ENCODE results near the gene KCNK4.

KCNK4 gene

GRCh38 chr11:64331569-64332371, 40.7 kb downstream of the KCNK4 start:
- no peak for DNase-seq

GRCh38 chr11:64333556-64333955, 42.5 kb downstream of the KCNK4 start:
- DNase-seq = no peak

GRCh38 chr11:64334764-64335735, 43.9 kb downstream of the KCNK4 start:
- DNase-seq = peak; percentile 17

- no peak for DNase-seq
These were observed 46.6 kb downstream of the KCNK4 start for GRCh38 chr11:64337538-64338249.

- DNase-seq = no peak
These were observed 47.6 kb downstream of the KCNK4 start for GRCh38 chr11:64338716-64339115.

GRCh38 chr11:64339286-64339685, 48.2 kb downstream of the KCNK4 start:
- DNase-seq = no peak

GRCh38 chr11:64339754-64340408, 48.8 kb downstream of the KCNK4 start, which contains the start of gene CCDC88B:
CCDC88B (plus strand) TSS chr11:64340204; CDS start chr11:64340267, 63 bp downstream.
- DNase-seq = no peak

- no peak for DNase-seq
These were observed 49.7 kb downstream of the KCNK4 start for GRCh38 chr11:64340671-64341335.

GRCh38 chr11:64341429-64341828, 50.3 kb downstream of the KCNK4 start:
- DNase-seq = no peak

- DNase-seq = peak; percentile 41
These were observed 51.0 kb downstream of the KCNK4 start for GRCh38 chr11:64341851-64342791.

GRCh38 chr11:64342869-64343745, 52.0 kb downstream of the KCNK4 start:
- no peak for DNase-seq

- DNase-seq = no peak
These were observed 52.9 kb downstream of the KCNK4 start for GRCh38 chr11:64343767-64344559.

GRCh38 chr11:64344787-64345186, 53.7 kb downstream of the KCNK4 start:
- DNase-seq = no peak

- no peak for DNase-seq
These were observed 56.2 kb downstream of the KCNK4 start for GRCh38 chr11:64347193-64347867.

GRCh38 chr11:64348383-64349024, 57.4 kb downstream of the KCNK4 start:
- no peak for DNase-seq

- DNase-seq = no peak
These were observed 57.9 kb downstream of the KCNK4 start for GRCh38 chr11:64349025-64349387.

- DNase-seq = no peak
These were observed 58.3 kb downstream of the KCNK4 start for GRCh38 chr11:64349404-64349803.

All from NCI-H187 treated with DMSO at 0.1 percent for 48 hours (cell line).